Peyer's patch (tissue), 4 donors: ENCODE data around the gene CHST11.

ENCODE experiments used
- CTCF ChIP-seq, 6 experiments: fragments of 450-650 bp in 4 of 6; fragments of 200-600 bp in 2 of 6; sonication (generic) in 1 of 6; IDR thresholded peaks; one replicate each; pipeline ENCODE4 v1.5.1; 2017 to 2019; ENCODE audit warnings: antibody characterized with exemption in 6 of 6, mild to moderate bottlenecking in 3 of 6, moderate library complexity in 1 of 6
- POLR2A ChIP-seq, 2 donors: fragments of 450-650 bp; IDR thresholded peaks; one replicate each; pipeline ENCODE4 v1.5.1; 2017; ENCODE audit warnings: antibody characterized with exemption in 2 of 2, mild to moderate bottlenecking in 2 of 2, moderate library complexity in 2 of 2

GRCh38 chr12:104742551-104743201, 285.9 kb downstream of the CHST11 start:
- TF ChIP-seq CTCF (IDR thresholded peaks at IDR 0.05) (no peak), POLR2A (IDR thresholded peaks at IDR 0.05) (no peak)
